Measurements from ENCODE around the gene PSMB9. TPM values are rescaled to one million over a fixed set of nuclear protein-coding genes. Genes with fewer than 3 reads are reported as not detected.

The PSMB9 gene
- total and polyA plus RNA-seq, 2 experiments from 2014 or later: 2.0 to 11.0 TPM

DNA sequence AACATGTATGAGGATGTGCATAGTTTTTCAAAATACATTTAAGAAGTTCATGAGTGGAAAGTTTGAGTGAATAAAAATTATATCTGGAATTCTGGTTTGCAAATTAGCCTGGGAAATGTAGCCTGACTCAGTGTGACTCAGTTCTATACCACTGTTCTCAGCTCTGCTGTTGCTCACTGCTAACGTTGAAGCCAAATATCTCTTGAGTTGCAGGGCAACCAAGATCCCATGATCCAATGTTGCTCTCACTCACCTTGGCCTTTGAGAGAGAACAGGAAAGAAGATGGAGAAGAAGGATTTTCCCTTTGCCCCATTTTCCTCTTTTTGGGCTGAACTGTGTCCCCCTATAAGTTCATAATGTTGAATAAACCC, 28.9 kb downstream of the PSMB9 start:
- no peak overlapping the region for H3K27ac ChIP-seq
- no peaks in the 10 kb centered on the region for H3K4me1 ChIP-seq (ENCODE audit: low read depth)
- no peaks in the 10 kb centered on the region for H3K9me3 ChIP-seq (ENCODE audit: low read depth)
- no peaks in the 10 kb centered on the region for H3K27me3 ChIP-seq
- DNase-seq (ENCODE audit: low read depth in 1 of 2, low spot score in 1 of 2): peak in 1 of 2 donors; percentile 20
- H3K4me3 ChIP-seq: no peak overlapping the region
- TF ChIP-seq, protein P1, sequence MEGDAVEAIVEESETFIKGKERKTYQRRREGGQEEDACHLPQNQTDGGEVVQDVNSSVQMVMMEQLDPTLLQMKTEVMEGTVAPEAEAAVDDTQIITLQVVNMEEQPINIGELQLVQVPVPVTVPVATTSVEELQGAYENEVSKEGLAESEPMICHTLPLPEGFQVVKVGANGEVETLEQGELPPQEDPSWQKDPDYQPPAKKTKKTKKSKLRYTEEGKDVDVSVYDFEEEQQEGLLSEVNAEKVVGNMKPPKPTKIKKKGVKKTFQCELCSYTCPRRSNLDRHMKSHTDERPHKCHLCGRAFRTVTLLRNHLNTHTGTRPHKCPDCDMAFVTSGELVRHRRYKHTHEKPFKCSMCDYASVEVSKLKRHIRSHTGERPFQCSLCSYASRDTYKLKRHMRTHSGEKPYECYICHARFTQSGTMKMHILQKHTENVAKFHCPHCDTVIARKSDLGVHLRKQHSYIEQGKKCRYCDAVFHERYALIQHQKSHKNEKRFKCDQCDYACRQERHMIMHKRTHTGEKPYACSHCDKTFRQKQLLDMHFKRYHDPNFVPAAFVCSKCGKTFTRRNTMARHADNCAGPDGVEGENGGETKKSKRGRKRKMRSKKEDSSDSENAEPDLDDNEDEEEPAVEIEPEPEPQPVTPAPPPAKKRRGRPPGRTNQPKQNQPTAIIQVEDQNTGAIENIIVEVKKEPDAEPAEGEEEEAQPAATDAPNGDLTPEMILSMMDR (IDR thresholded peaks at IDR 0.05; ENCODE audit: low read depth, low read length): no peak
- no peaks in the 10 kb centered on the region for H3K36me3 ChIP-seq

DNA sequence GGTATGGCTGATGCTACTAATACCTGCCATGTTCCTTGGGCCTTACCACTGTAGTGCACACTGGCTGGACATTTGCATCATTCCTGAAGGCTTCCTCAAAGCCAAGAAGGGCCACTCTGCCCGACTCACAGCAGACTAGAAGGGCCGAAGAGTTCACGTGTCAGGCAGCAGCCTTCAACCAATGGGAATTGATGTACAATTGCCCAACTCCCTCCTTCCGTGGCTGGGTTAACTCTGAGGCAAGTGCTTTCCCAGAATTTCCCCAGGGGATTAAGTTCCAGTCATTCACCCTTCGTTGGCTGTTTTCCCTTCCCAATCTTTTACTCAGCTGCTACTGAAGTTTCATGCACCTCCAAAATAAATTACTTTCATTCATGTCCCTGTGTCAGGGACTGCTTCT, 29.8 kb downstream of the PSMB9 start:
- no peaks in the 10 kb centered on the region for H3K27me3 ChIP-seq
- H3K36me3 ChIP-seq: no peaks in the 10 kb centered on the region
- DNase-seq (ENCODE audit: low read depth in 1 of 2, low spot score in 1 of 2): peak; percentile 9 to 92
- H3K27ac ChIP-seq: no peak overlapping the region
- H3K4me1 ChIP-seq (ENCODE audit: low read depth): no peaks in the 10 kb centered on the region
- no peak overlapping the region for H3K4me3 ChIP-seq
- TF ChIP-seq, protein P1 (IDR thresholded peaks at IDR 0.05; ENCODE audit: low read depth, low read length): no peak
- no peaks in the 10 kb centered on the region for H3K9me3 ChIP-seq (ENCODE audit: low read depth)

DNA sequence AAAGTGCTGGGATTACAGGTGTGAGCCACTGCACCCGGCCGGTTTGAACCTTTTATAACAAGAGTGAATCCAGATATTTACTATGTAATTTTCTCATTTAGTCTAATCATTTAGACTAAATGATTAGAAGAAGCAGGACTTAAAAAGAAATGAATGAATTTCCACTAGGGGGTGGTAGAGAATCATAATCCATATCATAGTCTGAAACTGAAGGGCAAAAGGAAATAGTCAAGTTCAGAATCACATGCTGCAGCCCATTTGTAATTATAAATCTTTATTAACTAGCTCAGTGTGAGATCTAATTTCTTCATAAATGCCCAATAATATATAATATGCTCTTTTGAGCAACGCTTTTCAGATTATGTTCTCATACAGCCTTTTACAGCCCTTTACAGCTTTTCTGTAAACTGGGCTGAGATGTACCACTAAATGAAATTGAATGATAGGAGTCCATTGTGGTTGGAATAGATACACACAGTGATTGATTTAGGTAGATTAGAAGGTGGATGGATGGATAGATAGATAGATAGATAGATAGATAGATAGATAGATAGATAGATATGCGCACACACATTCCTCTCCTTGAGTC, 31.8 kb downstream of the PSMB9 start:
- Histone ChIP-seq H3K4me1 (ENCODE audit: low read depth) (no peaks in the 10 kb centered on the region), H3K36me3 (no peaks in the 10 kb centered on the region), H3K27ac (no peak overlapping the region), H3K9me3 (ENCODE audit: low read depth) (no peaks in the 10 kb centered on the region), H3K27me3 (peaks cover 4% of the 10 kb centered on the region), H3K4me3 (no peak overlapping the region)
- peak; percentile 81 to 84 for DNase-seq (ENCODE audit: low read depth in 1 of 2, low spot score in 1 of 2)
- TF ChIP-seq, protein P1 (IDR thresholded peaks at IDR 0.05; ENCODE audit: low read depth, low read length): peak; percentile 49

DNA sequence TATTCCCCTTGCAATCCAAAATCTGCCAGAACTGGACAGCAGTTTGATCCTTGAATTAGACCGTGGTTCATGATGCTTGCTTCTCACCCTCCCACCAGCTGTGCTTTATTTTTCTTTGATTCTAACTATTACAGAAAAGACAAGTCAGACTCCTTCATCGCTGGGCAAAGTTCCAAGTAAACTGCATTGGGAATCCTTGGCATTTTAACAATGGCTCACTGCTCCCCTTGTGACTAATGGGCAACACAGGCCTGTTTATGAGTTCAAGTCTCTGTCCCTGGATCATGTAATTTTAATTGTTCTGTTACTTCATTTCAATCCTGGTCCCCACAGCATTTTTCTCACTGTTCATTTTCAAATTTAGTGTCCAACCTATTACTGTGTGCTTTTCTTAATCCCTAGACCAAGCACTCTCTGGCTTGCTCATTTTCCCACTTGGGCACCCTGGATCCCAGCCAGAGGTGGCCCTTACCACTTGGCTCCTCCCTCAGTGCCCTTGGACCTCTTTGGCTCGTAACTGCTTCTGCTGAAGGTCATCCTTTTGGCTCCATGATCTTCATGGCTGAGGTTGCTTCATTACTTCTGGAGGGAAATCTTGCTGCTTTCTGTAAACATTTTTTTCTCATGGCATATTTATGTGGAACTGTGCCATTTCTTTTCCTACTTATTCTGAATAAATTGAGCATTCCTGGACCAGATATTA, 32.8 kb downstream of the PSMB9 start:
- peaks cover 4% of the 10 kb centered on the region for H3K27me3 ChIP-seq
- DNase-seq (ENCODE audit: low read depth in 1 of 2, low spot score in 1 of 2): peak; percentile 4 to 76
- no peaks in the 10 kb centered on the region for H3K36me3 ChIP-seq
- TF ChIP-seq, protein P1 (IDR thresholded peaks at IDR 0.05; ENCODE audit: low read depth, low read length): no peak
- no peaks in the 10 kb centered on the region for H3K9me3 ChIP-seq (ENCODE audit: low read depth)
- no peaks in the 10 kb centered on the region for H3K4me1 ChIP-seq (ENCODE audit: low read depth)
- no peak overlapping the region for H3K4me3 ChIP-seq
- no peak overlapping the region for H3K27ac ChIP-seq

DNA sequence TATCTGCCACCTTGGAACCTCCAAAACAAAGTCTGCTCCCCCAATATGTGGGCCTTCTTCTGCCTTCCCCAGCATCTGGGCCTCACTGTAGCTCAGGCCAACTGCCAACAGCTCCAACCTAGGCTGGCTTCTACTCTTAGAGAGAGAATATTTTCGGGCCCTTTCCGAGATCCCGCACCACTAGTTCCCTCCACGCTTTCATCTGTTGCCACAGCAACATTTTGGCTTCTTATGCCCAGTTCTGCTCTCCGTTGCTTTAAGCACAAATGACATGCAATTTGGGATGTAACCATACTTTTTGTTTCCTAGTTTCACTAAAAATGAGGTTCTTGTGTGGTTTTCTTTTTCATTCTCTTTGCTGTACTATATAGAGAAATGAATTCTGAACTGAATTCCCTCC, 33.6 kb downstream of the PSMB9 start:
- Histone ChIP-seq H3K27ac (no peak overlapping the region), H3K4me1 (ENCODE audit: low read depth) (no peaks in the 10 kb centered on the region), H3K4me3 (no peak overlapping the region), H3K9me3 (ENCODE audit: low read depth) (no peaks in the 10 kb centered on the region), H3K27me3 (peaks cover 4% of the 10 kb centered on the region), H3K36me3 (no peaks in the 10 kb centered on the region)
- no peak for DNase-seq (ENCODE audit: low read depth in 1 of 2, low spot score in 1 of 2)
- TF ChIP-seq, protein P1 (IDR thresholded peaks at IDR 0.05; ENCODE audit: low read depth, low read length): no peak

Data from cardiac muscle cell (in vitro differentiated cells and primary cell).